Right renal cortex interstitium (tissue), 3 donors: Measurements from ENCODE around the gene VCX3B. TPM values are rescaled to one million over a fixed set of nuclear protein-coding genes. Genes with fewer than 3 reads are reported as not detected.
"Not testable (repeated sequence)": the region's sequence is repeated elsewhere in the genome, so short reads cannot be mapped to it uniquely, and the experiment has no call there.

ENCODE experiments used
- DNase-seq, 3 donors: peaks; one replicate each; pipeline ENCODE4 v3.0.0-alpha.2; 2013; ENCODE audit warnings: low read depth in 3 of 3, low spot score in 2 of 3
- polyA plus RNA-seq, 3 donors: library from polyadenylated mRNA; unstranded; fragments of 120-200 nt; gene quantifications; one replicate each; pipeline ENCODE4 v1.2.1, GENCODE V29; 2013; ENCODE audit not compliant: insufficient read length in 3 of 3

The VCX3B gene
- polyA plus RNA-seq, result under 1 TPM in 2 of 3 donors, not detected in 1; 0.27 to 0.68 TPM

- not testable (repeated sequence) for DNase-seq
Measured at GRCh38 chrX:8464530-8464929, at the start of gene VCX3B. Gene VCX3B (plus strand): TSS chrX:8464830. CDS start chrX:8465451, 621 bp downstream.

GRCh38 chrX:8418301-8418700 is 46.3 kb upstream of the VCX3B start:
- DNase-seq, result no peak

GRCh38 chrX:8424912-8425311 is 39.7 kb upstream of the VCX3B start:
- no peak for DNase-seq

GRCh38 chrX:8429692-8430249 is 34.9 kb upstream of the VCX3B start:
- DNase-seq, result no peak

GRCh38 chrX:8430444-8430843 is 34.2 kb upstream of the VCX3B start:
- no peak for DNase-seq

- DNase-seq, result no peak
Measured at GRCh38 chrX:8432396-8432795, 32.2 kb upstream of the VCX3B start.

GRCh38 chrX:8433109-8434062 is 31.2 kb upstream of the VCX3B start:
- DNase-seq, result no peak

- no peak for DNase-seq
Measured at GRCh38 chrX:8447368-8447767, 17.3 kb upstream of the VCX3B start.

GRCh38 chrX:8452343-8452742 is 12.3 kb upstream of the VCX3B start:
- not testable (repeated sequence) for DNase-seq

GRCh38 chrX:8453611-8454010 is 11.0 kb upstream of the VCX3B start:
- no peak for DNase-seq

GRCh38 chrX:8455557-8455956 is 9.1 kb upstream of the VCX3B start:
- DNase-seq, result no peak

GRCh38 chrX:8462488-8462887 is 2.1 kb upstream of the VCX3B start:
- no peak for DNase-seq

GRCh38 chrX:8484360-8484949 is 19.8 kb downstream of the VCX3B start:
- DNase-seq, result no peak

- DNase-seq, result not testable (repeated sequence)
Measured at GRCh38 chrX:8495036-8495435, 30.4 kb downstream of the VCX3B start.

GRCh38 chrX:8500203-8500602 is 35.6 kb downstream of the VCX3B start:
- DNase-seq, result no peak

- DNase-seq, result not testable (repeated sequence)
Measured at GRCh38 chrX:8502101-8502500, 37.5 kb downstream of the VCX3B start.

- no peak for DNase-seq
Measured at GRCh38 chrX:8504451-8504850, 39.8 kb downstream of the VCX3B start.
